Germinal center (tissue), 1 donor: ENCODE data around the gene ARHGAP30.
"Not testable (repeated sequence)": the region's sequence is repeated elsewhere in the genome, so short reads cannot be mapped to it uniquely, and the experiment has no call there.

Experiments used
- DNase-seq: peaks from one replicate; pipeline ENCODE4 v3.0.0; 2012; ENCODE audit warnings: mixed read lengths, low spot score

Gene ARHGAP30

DNA sequence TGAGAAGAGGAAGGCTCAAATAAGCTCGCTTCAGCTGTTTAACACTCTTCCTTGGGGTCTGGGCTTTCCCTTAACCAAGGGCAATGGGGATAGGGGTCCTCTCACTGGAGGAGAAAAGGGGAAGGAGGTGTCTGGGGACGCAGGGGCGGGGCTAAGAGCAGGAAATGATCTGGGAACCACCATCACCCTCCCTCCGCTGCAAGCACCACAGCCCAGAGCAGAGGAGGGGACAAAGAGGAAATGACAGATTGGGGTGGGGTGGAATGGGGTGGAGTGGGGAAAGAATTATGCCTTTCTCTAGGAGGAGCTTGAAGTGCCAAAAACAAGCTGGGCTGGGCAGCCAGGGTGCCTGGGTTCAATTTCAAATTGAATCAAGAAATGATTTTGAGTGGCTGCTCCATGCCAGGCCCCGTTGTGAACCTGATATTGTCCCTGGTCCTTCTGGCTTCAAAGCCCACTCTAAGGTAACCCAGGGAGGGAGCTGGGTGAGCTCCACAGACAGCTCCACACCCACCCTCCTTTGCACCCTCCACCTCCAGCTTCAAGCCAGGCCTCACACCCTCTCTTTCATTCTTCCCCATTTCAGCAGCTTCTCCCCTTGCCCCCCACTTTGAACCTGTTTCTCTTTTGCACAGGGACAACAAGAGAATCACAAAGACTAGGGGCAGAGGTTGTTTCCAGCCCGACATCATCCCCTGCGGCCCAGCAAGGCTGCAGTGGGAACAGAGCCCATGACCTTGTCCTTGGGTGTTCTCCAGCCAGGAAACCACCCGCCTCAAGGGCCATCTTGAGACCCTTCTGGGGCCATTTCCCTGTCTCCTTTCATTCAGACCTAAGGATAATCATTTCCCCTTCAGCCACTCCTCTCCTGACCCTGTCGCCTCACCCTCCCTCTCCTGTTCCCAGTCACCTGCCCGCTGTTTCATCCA, 1.1 kb downstream of the ARHGAP30 start:
- peak; percentile 84 for DNase-seq

DNA sequence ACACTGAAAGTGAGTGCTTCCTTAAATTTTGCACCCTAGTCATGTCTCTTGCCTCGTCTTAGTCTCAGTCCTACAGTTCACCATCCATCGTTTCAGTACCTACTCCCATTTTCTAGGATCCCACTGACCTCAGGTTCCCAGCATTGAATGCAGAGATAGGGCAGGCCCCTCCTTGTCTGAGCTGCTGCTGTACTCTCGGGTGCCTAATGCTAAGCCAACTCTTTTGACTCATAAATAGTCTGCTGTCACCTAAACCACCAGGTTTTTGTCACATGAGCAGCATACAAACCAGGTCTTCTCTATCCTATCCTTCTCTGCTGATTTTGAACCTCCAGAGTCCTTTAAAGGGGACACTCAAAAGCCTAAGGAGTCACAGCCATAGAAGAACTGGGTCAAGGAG, 3.0 kb downstream of the ARHGAP30 start:
- DNase-seq: no peak

DNA sequence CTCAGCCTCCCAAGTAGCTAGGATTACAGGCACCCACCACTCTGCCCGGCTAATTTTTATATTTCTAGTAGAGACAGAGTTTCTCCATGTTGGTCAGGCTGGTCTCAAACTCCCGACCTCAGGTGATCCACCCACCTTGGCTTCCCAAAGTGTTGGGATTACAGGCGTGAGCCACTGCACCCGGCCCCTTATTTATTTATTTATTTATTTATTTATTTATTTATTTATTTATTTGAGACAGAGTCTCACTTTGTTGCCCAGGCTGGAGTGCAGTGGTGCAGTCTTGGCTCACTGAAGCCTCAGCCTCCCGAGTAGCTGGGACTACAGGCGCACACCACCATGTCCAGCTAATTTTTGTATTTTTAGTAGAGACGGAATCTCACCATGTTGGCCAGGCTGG, 4.0 kb downstream of the ARHGAP30 start:
- not testable (repeated sequence) for DNase-seq

DNA sequence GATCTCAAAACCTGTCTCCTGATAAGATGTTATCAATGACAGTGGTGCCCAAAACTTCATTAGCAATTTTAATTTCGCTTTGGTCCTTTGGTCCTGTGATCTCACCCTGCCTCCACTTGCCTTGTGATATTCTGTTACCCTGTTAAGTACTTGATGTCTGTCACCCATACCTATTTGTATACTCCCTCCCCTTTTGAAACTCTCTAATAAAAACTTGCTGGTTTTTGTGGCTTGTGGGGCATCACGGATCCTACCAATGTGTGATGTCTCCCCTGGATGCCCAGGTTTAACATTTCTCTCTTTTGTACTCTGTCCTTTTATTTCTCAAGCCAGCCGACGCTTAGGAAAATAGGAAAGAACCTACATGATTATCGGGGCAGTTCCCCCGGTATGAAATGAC, 5.8 kb downstream of the ARHGAP30 start:
- not testable (repeated sequence) for DNase-seq

DNA sequence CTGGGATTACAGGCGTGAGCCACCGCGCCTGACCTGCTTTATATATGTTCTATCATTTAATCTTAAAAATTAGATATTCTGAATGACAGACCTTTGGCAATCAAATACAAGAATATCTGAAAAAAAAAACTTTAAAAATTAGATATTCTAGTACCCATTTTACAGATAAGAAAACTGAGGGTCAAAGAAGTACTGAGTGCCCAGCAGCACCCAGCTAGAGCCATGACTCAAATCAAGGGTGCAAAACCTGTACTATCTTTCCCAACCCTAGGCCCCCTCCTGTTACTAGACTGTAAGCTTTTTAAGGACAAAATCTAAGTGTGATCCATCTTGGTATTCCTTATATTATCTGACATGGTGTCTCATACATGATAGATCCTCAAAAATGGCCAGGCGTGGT, 8.3 kb downstream of the ARHGAP30 start:
- no peak for DNase-seq

DNA sequence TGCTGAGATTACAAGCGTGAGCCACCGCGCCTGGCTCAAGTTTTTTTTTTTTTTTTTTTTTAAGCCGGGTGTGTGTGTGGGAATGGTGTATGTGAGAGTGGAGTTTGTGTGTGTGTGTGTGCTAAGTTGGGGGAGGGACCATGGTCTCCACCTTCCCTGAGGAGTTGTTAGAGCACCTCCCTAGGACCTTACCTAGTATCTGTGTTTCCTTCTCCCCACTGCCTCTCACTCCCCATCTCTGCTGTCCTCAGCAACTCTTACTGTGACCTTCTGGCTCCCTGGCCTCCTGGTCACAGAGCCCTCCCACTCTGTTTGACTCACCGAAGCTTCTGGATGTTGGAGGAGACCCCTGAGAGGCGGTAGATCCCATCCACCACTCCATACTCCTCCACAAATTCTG, 10.4 kb downstream of the ARHGAP30 start:
- no peak for DNase-seq

DNA sequence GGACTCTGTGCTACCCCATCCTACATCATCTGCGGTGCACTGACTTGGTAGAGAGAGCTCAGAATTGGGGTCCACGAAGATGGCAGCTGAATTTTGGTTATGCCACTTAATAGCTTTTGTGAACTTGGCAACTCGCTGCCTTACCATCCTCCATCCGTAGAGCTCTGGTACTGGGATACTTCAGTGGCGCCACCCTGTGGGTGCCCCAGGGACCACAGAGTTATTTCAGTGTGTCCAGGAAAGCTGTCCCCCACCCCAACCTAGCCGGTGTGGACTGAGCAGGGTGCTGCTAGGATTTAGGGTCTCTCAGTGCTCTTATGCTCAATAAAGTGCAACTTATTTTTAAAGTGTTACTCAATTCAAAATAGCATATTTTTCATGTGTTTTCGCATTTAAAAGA, 14.9 kb downstream of the ARHGAP30 start:
- no peak for DNase-seq

DNA sequence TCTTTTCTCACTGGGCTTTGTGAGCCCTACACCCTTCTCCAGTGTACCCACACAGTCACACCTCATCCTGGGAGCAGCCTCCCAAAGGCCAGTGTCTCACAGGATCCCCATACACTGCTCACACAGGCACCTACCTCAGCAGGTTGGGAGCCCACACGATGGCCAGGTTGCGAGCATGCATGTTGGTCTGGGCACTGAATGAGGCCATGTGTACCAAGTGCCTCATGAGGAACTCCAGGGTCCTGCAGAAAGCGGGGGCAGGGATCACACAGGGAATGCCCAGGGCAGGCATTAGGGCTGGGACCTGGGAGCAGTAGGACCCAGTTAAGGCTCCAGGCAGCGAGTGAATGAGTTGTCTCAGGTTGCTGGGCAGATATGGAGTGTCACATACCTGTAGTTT, 15.5 kb downstream of the ARHGAP30 start:
- DNase-seq: no peak

DNA sequence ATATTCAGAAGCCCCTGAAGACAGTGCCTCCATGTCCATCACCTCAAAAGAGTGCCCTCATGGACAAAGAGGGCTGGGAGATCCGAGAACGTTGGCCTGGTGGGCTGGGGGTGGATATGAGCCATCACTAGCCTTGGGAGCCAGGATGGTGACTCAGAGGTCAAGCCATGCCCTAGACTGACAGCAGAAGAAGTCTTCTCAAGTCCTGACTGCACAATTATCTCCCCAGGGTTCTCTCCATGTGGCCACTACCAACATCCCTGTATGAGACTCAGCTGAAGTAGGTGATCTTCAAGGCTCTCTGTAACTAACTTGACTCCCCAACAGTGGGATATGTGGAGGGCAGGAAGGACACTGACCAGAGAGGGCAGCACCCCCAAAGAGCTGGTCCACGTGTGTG, 16.8 kb downstream of the ARHGAP30 start:
- DNase-seq: no peak

DNA sequence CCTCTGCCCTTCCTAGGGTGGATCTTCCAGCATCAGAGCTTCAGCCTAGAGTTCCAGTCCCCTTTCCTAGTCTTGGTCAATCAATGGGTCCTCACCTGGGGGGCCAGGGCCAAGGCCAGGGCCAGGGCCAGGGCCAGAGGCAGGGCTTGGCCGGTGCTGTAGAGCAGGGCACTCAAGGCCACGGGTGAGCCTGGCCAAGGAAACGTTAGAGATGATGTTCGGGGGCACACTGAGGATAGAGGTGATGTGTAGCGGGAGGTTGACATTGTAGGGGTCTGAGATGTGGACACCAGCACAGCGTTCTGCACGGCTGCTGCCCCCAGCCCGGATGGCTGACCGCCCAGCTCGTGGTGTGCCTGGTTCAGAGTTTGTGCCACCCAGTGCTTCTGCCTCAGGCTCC, 18.5 kb downstream of the ARHGAP30 start:
- DNase-seq: no peak

DNA sequence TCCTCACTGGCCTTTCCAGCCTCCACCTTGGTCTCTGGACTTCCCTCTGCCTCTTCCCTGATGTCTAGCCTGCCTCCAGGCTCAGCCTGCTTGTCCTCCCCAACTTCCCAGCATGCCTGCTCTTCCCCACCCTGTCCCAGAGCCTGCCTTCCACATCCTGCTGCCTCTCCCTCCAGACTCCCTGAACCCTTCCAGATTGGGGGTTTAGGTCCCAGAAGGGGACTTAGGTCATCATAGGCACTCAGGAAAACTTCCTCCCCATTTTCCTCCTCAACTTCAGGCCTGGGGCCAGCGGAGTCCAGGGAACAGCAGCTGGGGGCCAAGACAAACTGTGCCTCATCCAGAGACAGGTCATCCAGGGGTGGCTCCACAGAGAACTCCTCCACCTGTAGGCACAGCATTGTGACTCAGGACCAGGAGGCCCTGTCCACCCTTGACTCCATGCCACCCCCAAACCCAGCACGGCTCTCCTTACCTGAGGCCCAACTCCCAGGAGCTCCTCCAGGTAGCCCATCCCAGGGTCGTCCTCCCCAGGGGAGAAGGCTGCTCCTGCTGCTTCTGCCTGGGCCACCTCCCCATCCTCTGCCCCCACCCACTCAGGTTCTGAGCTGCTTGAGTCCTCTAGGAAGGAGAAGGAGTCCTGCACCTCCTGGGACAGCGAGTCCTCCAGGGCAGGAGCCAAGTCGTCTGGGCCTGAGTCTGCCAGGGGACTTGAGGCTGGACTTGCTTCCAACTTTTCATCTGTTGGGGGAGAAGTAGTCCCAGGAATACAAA, 20.6 kb downstream of the ARHGAP30 start:
- DNase-seq: no peak

DNA sequence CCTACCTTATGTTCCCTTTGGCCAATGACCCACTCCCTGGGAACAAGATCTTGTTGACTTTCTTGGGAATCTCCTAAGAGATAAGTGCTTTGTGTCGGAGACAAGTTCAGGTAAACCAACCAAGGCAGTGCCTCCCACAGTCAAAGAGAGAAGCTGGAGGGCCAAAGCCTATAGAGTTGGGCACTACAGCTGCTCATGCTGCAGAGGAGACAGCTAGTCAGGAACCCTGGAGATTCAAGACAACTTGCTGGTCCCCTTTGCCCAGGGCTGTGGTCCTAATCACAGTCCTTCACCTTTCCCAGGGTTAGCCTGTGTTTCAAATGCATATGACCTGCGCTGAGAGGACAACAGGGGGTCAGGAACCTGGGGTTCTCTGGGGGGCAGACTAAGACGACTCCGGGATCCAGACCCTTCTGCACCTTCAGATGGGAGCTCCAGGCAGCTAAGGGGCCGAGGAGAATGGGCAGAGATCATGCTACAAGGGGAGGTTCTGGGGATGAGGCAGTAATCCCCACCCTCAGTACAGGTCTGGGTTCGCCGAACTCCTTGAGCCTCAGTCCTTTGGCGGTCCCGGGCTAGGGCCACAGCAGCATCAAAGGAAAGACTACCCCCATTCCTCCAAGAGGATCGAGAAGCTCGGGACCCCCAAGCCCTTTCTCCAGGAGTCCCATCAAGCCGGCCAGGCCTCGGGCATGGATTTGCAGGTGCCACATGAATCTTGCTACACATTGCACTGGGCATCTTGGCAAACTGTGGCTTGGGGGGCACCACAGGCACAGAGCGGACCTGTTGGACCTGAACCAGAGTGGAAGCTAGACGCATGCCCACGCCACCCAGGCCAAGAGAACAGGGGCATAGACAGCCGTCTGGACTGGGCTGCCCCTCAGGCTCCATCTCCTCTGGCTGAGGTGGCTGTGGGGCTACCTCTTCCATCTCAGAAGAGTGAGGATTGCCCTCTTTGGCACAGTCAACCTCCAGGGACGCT, 22.0 kb downstream of the ARHGAP30 start:
- DNase-seq: no peak

DNA sequence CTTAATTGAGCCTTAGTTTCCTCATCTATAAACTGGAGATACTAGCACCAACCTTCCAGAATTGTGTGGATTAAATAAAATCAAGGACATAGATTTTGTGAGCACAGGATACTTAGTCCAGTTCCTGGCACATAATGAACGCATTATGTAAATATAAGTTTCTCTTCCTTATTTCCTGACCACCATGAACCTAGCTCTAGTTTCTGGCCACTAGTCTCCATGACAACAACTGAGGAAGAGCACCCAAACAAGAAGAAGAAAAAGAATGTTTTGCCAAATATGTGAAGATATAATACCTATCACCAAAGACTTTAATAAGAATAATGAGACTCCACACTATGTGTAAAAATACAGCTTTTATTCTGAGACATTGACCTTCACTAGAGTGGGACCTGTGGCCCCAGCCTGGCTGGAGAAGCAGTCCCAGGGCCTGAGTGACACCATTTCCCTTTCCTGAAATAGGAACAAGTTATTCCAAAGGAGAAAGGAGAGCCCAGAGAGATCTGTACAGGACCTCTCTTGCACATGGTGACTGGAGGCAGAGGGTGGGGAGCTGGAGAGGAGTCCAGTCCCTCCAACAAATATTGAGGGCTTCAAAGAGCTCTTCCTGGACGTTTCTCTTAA, 23.0 kb downstream of the ARHGAP30 start:
- DNase-seq: peak; percentile 78

DNA sequence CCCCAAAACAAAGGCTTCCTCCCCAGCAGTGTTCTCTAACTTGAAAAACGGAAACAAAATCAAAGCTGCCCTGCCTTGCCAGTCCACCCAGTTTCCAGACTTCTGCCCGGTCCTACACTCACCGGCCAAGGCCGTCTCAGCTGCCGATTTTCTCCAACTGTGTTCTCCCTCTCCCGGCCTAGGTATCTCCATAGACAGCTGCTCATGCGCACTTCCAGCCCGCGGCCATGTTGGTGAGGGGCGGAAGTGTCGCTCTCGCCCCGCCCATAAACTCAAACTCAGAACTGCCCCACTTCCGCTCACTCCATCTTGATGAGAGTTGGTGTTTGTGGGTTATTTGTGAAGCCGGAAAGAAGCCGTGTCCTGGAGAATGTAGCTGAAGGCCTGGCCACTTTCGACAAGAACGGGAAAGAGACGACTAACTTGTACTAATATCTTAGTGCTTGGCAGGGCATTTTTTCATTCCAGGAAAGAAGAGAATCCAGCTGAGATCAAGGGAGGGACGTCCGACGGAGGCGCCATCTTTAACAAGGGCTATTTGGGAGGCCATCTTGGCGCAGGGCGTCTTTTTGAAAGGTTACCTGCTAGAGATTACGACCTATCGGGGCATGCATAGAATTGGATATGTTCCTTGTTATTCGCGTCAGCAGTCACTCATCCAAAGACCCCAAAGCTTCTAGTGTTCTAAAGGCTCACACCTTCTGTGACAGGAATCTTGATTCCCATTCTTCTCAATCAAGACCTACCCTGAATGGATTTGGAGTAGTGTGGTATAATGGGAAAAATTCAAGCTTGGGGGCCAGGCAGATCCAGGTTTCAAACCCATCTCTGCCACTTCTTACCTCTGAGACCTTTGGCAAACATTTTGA, 23.7 kb downstream of the ARHGAP30 start, which contains the start of gene USF1:
Gene USF1, minus strand, starts transcription at position 242 of the 869 bp plus-strand sequence. CDS start 2,702 bp downstream, outside the sequence.
- peak; percentile 91 for DNase-seq

DNA sequence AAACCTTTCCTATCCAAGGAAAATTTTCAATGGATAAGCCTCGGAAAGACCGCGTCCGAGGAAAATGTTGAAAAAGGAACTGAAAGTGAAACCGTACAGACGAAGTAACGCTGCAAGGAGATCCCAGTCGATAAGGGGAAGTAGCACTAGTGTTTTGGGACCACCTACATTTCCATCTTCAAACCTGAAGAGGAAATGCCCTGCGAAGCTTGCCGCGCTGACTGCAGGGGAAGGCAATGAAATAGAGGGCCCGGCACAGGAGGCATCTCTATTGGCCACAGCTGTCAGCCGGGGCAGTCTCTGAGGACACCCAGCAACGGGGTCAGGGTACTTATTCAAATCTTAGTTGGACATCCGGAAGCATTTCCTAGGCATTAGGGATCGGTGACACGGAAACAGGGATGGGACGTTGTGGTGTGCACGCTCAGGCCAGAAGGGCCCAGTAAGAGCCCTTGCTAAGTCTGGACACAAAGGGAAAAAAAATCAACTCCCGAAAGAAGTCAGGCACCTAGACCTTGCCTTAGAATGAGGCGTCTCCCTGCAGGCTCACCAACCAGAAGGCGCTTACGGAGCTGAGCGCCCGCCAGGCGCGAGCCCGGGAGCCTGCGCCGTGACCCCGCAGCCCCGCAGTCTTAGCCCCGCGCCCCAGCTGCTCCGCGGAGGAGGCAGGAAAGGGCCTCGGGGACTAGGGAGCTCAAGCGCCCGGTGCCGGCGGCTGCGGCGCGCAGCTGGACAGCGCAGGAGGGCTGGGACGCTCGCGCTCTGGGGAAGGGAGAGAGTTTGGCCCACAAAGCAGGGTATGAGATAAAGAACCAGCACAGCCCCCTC, 24.6 kb downstream of the ARHGAP30 start:
- DNase-seq: peak; percentile 84

DNA sequence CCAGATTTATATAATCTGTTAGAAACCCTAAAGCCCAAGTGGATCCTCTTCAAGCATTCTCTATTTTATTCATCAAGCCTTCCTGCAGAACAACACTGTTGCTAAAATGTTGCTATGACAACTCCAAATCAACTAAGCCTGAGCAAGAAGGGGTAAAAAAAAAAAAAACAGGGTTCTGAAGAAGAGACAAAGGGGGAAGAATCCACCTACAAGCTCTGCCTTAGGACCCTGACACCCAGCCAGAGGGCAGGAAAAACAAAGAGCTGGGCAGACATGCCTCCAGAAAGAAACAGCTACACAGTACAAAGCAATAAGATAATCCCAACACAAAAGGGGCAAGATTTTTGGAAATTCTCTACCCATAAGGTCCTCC, 25.2 kb downstream of the ARHGAP30 start:
- no peak for DNase-seq

DNA sequence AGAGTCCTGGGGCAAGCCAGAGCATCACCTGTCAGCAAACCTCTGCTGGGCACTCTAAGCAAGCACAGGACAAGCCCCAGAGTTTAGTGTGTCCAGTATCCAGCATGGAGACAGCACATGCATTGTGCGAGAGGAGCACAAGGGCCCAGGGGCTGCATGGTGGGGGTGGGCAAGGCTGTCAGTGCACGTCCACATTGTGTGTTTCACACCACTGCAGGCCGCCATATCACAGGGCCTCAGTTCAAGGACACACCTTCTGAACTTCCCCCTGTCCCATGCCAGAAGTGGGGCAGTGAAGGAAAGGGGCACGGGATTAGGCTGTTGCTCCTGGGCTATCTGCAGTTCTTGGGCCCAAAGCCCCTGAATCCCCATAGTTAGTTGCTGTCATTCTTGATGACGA, 30.1 kb downstream of the ARHGAP30 start:
- no peak for DNase-seq

DNA sequence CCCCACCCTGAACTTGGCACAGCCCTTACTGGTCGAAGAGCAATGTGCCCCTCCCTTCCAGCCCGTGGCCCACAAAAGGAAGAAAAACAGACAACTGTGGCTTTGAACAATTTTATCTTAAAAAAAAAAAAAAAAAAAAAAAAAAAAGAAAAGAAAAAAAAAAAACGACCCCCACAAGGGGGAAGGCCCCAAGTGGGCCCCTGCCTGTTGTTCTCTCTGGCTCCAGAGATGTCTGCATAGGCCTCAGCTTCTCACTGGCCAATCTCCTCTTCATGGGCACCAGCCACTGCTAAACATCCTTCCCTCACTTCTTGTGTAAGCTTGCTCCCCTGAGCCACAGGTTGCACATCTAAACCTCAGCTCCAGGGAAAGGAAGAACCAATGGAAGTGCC, 30.5 kb downstream of the ARHGAP30 start:
- DNase-seq: no peak

DNA sequence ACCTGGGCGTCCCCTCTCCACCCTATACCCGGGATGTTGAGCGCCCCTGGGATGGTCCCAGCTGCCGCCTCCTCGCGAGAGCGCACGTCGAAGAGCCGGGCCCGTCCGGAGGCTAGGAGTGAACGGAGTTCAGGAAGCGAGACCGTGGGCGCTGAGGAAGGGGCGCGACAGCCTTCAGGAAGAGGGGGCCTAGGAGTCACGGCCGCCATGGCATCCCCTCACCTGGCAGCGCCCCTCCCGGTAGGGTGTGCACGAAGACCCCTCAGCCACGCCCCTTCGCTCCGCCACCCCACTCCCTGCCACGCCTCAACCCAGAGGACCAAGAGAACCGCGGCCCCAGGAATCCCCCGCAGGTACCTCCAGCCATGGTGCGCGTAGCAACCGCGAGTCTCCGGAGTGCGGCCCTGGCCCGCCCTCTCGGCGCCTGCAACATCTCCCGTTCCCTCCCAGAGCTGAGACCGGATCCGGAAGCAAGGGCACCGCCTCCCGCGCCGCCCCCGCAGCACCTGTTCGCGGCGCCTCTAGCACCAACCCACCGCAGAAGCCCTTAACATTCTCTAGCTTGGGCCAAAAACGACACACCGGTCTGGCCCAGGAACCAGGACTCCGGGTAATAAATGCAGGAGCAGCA, 31.1 kb downstream of the ARHGAP30 start, which contains the start of gene TSTD1:
Gene TSTD1, minus strand, starts transcription at position 442 of the 631 bp plus-strand sequence. Its CDS starts 75 bp downstream, at position 367.
- peak; percentile 88 for DNase-seq
